GM18520 (cell line): ENCODE data around the gene ATOH7.

ENCODE experiments used
- ATAC-seq: cut with Tn5 transposase; IDR thresholded peaks from one replicate; pipeline ENCODE4 v1.9.1; 2021; ENCODE audit not compliant: unreplicated experiment

Gene ATOH7

GRCh38 chr10:68184546-68184945, 47.4 kb downstream of the ATOH7 start:
- ATAC-seq: no peak
